HG02642 (cell line): ENCODE data around the gene GRB10.

Source experiments
- ATAC-seq: cut with Tn5 transposase; IDR thresholded peaks from one replicate; pipeline ENCODE4 v1.9.1; 2021; ENCODE audit warnings: mild to moderate bottlenecking; ENCODE audit not compliant: unreplicated experiment, poor library complexity

Gene GRB10

GRCh38 chr7:50805447-50806125, 22.9 kb upstream of the GRB10 start:
- ATAC-seq: no peak

- ATAC-seq: no peak
Measured at GRCh38 chr7:50803359-50804337, 21.0 kb upstream of the GRB10 start.

- no peak for ATAC-seq
Measured at GRCh38 chr7:50801907-50802306, 19.2 kb upstream of the GRB10 start.

GRCh38 chr7:50799873-50800272, 17.2 kb upstream of the GRB10 start:
- no peak for ATAC-seq

- no peak for ATAC-seq
Measured at GRCh38 chr7:50798126-50798525, 15.4 kb upstream of the GRB10 start.

GRCh38 chr7:50795831-50796230, 13.1 kb upstream of the GRB10 start:
- no peak for ATAC-seq

- no peak for ATAC-seq
Measured at GRCh38 chr7:50795253-50795652, 12.6 kb upstream of the GRB10 start.

GRCh38 chr7:50793947-50794570, 11.4 kb upstream of the GRB10 start:
- no peak for ATAC-seq

DNA sequence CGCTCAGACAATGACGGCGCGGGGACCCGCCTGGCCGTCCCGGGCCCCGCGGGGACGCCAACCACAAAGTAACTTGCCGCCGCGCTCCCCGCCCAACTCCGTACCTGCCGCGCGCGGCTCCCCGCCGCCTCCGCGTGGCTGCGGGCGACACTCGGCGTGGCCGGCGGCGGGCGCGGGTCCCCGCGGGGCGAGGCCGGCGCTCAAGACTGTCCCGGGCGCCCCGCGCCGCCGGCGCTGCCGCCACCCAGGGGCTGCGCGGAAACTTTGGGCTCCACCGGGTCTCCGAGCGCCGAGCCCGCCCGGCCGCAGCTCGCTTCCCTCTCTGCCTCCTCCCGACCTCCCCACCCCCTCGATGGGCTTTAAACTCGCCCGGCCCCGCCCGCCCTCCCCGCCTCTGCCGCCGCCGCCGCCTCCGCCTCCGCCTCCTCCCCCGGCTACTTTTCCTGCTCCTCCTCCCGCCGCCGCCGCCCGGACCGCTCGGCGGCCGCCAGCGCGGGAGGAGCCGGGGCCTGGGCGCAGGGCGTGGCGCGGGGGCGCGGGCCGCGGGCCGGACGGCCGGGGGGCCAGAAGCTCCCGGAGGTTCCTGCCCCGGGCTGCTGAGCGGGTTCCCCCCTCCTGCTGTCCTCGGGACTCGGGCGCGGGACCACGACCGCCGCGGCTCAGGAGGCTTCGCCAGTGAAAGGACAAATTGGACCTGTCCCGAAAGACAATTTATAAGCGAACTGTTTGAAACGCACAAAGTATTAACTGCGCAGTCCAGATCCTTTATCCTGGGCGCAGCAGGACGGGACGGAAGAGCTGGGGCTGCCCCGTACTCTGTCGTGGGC, 10.6 kb upstream of the GRB10 start:
- ATAC-seq: no peak

DNA sequence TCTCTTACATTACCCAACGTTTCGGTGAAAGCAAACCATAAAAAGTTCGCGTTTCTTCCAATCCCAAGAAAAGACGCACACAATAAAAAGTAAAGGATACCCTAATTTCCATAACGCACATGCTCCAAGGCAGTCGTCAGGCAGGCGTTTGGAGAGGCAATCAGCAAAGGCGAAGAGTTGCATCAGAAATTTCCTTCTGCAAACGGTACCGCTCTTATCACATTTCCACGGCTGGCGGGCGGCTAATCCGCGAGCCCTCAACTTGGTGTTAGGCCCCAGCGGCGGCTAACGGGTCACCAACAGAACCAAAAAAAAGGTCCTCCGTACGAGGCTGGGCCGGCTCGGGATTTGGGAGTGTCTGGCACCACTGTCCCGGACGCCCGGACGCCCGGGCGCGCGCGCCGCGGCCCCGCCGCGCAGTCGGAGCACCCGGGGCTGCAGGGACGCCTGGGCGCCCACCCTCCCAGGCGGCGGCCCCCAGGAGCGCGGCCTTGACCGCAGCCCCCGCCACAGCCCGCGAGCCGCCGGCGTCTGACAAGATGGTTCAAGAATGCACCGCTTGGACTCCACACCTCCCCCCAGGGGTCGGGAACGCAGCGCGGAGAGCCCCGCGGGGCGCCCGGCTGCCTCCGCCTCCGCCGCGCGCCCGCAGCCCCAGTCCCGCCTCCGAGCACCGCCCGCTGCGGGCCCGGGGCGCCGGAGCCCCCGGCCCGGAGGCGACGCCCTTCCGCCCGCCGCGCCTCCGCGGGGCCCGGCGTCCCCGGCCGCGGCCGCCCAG, 9.8 kb upstream of the GRB10 start:
- no peak for ATAC-seq

DNA sequence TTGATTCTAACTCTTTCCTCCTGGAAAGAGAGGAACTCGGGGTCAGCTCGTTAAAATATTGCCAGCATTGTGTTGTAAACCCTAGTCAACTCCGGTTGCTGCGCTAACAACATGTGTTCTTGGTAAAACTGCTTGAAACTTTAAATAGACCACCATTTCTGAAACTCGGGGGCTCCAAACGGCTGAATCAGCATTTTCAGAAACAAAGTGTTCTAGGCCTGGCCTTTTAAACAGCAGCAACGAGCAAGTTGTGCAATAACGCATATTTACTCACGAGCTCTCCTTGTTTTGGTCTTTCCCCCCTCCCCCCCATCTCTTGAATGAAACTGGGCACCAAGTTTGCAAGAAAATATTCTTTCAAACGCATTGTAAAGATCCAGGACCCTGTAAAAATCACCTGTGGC, 9.2 kb upstream of the GRB10 start:
- no peak for ATAC-seq

- ATAC-seq: no peak
Measured at GRCh38 chr7:50791363-50791937, 8.8 kb upstream of the GRB10 start.

GRCh38 chr7:50790381-50790780, 7.7 kb upstream of the GRB10 start:
- no peak for ATAC-seq

- no peak for ATAC-seq
Measured at GRCh38 chr7:50788382-50788781, 5.7 kb upstream of the GRB10 start.

- ATAC-seq: no peak
Measured at GRCh38 chr7:50787825-50788224, 5.1 kb upstream of the GRB10 start.

- no peak for ATAC-seq
Measured at GRCh38 chr7:50785346-50785745, 2.6 kb upstream of the GRB10 start.

- ATAC-seq: no peak
Measured at GRCh38 chr7:50783801-50784507, 1.3 kb upstream of the GRB10 start.

DNA sequence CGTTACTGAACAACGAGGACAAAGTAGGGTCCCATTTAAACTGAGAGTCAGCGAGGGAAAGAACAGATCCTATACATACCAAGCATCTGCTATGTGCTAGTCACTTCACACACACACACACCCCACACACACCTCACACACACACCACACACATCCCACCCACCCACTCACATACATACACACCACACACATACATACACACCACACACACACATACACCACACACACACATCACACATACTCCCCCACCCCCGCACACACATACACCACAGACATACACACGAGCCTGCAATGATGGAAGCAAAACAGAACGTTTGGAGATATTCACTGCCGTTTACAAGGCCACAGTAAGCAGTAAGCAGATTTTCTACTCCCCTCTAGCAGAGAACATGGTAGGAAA, 607 bp upstream of the GRB10 start:
- no peak for ATAC-seq
